ENCODE results near the gene ACER3.

ACER3 gene

GRCh38 chr11:77062924-77063323 is 202.2 kb downstream of the ACER3 start:
- DNase-seq (ENCODE audit: low read depth), result no peak
- TF ChIP-seq, protein P1, sequence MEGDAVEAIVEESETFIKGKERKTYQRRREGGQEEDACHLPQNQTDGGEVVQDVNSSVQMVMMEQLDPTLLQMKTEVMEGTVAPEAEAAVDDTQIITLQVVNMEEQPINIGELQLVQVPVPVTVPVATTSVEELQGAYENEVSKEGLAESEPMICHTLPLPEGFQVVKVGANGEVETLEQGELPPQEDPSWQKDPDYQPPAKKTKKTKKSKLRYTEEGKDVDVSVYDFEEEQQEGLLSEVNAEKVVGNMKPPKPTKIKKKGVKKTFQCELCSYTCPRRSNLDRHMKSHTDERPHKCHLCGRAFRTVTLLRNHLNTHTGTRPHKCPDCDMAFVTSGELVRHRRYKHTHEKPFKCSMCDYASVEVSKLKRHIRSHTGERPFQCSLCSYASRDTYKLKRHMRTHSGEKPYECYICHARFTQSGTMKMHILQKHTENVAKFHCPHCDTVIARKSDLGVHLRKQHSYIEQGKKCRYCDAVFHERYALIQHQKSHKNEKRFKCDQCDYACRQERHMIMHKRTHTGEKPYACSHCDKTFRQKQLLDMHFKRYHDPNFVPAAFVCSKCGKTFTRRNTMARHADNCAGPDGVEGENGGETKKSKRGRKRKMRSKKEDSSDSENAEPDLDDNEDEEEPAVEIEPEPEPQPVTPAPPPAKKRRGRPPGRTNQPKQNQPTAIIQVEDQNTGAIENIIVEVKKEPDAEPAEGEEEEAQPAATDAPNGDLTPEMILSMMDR (conservative IDR thresholded peaks at IDR 0.05; ENCODE audit: low read length), result peak; percentile 9; the same call in 1 of the 2 replicates
- no peak overlapping the region for H3K4me3 ChIP-seq (ENCODE audit: low read length)

- no peak for DNase-seq (ENCODE audit: low read depth)
- no peak overlapping the region for H3K4me3 ChIP-seq (ENCODE audit: low read length)
- TF ChIP-seq, protein P1 (conservative IDR thresholded peaks at IDR 0.05; ENCODE audit: low read length), result no peak
Measured at GRCh38 chr11:77063407-77063806, 202.7 kb downstream of the ACER3 start.

DNA sequence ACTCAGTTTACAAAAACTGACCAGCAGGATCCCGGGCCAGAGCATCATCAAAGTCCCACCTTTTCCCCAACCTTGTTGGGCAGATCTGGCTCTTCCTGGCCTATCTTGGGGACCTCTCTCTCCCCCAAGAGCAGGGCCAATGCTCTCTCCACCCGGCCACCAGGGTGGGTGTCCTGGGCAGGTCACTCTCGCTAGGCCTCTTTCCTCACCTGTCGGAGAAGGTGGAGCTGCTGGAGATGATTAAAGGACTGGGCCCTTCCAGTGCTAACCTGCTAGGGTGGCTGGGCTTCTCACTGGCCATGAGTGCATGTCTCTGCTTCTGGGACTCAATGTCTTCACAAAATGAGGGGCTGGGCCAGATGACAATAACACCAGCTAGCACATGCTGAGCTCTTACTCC is 203.1 kb downstream of the ACER3 start:
- TF ChIP-seq, protein P1 (conservative IDR thresholded peaks at IDR 0.05; ENCODE audit: low read length), result no peak
- DNase-seq (ENCODE audit: low read depth), result no peak
- no peak overlapping the region for H3K4me3 ChIP-seq (ENCODE audit: low read length)

- no peak for DNase-seq (ENCODE audit: low read depth)
- H3K4me3 ChIP-seq (ENCODE audit: low read length), result no peak overlapping the region
- TF ChIP-seq, protein P1 (conservative IDR thresholded peaks at IDR 0.05; ENCODE audit: low read length), result no peak
Measured at GRCh38 chr11:77064648-77065217, 204.0 kb downstream of the ACER3 start.

DNA sequence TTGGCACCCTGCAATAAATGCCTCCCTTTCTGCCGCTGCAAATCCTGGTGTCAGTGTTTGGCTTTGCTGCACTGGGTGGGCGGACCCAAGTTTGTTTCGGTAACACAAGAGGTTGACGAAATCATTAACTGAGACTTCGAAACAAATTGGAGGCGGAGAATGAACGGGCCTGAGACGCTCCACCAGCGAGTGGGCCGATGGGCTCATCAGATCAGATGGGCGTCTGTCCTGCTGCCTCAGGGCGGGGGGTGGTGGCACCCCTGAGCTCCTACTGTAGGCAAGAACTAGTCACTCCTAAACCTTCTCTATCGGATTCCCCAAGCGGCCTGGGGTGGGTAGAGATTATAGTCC is 205.1 kb downstream of the ACER3 start:
- TF ChIP-seq, protein P1 (conservative IDR thresholded peaks at IDR 0.05; ENCODE audit: low read length), result no peak
- peak; percentile 76 for DNase-seq (ENCODE audit: low read depth)
- peak overlapping the region; percentile 71 for H3K4me3 ChIP-seq (ENCODE audit: low read length)

DNA sequence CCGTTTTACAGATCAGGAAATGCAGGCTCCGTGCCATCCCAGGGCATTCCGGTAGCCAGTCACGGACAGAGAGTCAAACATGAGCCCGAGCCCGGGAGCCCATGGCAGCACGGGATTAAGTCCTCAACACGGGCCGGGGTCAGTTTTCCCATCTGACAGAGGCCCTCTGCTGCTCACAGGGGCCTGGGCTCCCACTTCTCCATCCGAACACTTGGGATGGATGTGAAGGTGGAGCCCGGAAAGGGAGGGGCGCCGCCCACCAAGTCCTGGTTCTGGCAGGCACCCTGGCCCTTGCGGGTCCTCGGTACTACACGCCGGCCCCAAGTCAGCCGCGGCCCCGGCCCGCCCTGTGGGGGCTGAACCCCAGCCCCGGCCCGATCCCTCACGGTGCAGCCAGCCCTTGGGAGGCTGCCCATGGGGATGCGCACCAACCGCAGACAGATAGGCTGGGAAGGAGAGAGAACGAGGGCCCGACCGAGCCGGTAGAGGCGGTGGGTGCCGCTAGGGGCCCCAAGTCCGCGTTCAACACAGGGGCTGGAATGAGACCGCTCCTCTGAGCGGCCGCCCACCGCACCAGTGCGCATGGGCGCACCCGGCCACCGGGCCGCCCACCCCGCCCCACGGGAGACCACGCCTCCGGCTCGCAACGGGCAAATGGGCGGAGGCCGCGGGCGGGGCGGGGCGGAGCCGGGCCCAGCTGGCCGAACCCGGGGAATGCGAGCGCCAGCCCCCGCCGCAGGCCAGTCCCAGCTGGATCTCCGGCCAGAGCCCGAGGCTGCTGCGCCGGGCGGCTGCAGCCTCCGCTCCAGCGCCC is 205.7 kb downstream of the ACER3 start, which contains the start of gene CAPN5:
Gene CAPN5 (plus strand): TSS at position 743 of the 814 bp plus-strand sequence. CDS start 17,916 bp downstream, outside the sequence.
- peak; percentile 91 for DNase-seq (ENCODE audit: low read depth)
- TF ChIP-seq, protein P1 (conservative IDR thresholded peaks at IDR 0.05; ENCODE audit: low read length), result peak; percentile 24
- peak within 1 kb of the TSS; percentile 77 for H3K4me3 ChIP-seq (ENCODE audit: low read length)
